H1 (cell line): ENCODE data around the gene PLCB1. TPM values are rescaled to one million over a fixed set of nuclear protein-coding genes. Genes with fewer than 3 reads are reported as not detected.

Source experiments
- CTCF ChIA-PET: fragments of 300-600 bp; sonication (Branson Sonifier 250); formaldehyde crosslinking; loops from one replicate; lab custom pipeline; 2021; ENCODE audit not compliant: partially characterized antibody; lab: Charles Lee
- POLR2A ChIA-PET: fragments of 300-600 bp; sonication (Branson Sonifier 250); formaldehyde crosslinking; loops from one replicate; lab custom pipeline; 2021; ENCODE audit warnings: inconsistent platforms; ENCODE audit not compliant: partially characterized antibody; lab: Charles Lee
- DNase-seq, 2 experiments: peaks; one replicate each; pipeline versions ENCODE4 v3.0.0 to v3.0.0-alpha.2; 2010 to 2022; ENCODE audit warnings: low spot score in 2 of 2, low read depth in 1 of 2, mixed read lengths in 1 of 2
- FAIRE-seq: peaks from 2 replicates; lab custom pipeline; 2011; peaks lifted over from hg19 to GRCh38; lab: Jason Lieb, UNC
- H2AFZ ChIP-seq: 2 replicates; pipeline ENCODE4 v1.8.1; 2012; ENCODE audit warnings: low read length, inconsistent platforms
- H2AK5ac ChIP-seq: 2 replicates; pipeline ENCODE4 v1.6.1; 2013; ENCODE audit warnings: low read depth, low read length
- H2BK120ac ChIP-seq: replicated peaks from 2 replicates; pipeline ENCODE3; 2013; ENCODE audit warnings: low read depth, low read length, inconsistent platforms
- H2BK12ac ChIP-seq: 2 replicates; pipeline ENCODE4 v1.6.1; 2013; ENCODE audit warnings: low read depth, low read length
- H2BK15ac ChIP-seq: 2 replicates; pipeline ENCODE4 v1.6.1; 2013; ENCODE audit warnings: low read length
- H2BK20ac ChIP-seq: 2 replicates; pipeline ENCODE4 v1.6.1; 2013; ENCODE audit warnings: low read length
- H2BK5ac ChIP-seq: 2 replicates; pipeline ENCODE4 v1.6.1; 2013; ENCODE audit warnings: low read depth, low read length
- H3K14ac ChIP-seq: 2 replicates; pipeline ENCODE4 v1.6.1; 2013; ENCODE audit warnings: inconsistent platforms; ENCODE audit not compliant: insufficient read length
- H3K18ac ChIP-seq: 2 replicates; pipeline ENCODE4 v1.6.1; 2013; ENCODE audit warnings: low read length; ENCODE audit errors: extremely low read depth
- H3K23ac ChIP-seq: 2 replicates; pipeline ENCODE4 v1.6.1; 2013; ENCODE audit warnings: inconsistent platforms; ENCODE audit not compliant: insufficient read length
- H3K23me2 ChIP-seq: 2 replicates; pipeline ENCODE4 v1.6.1; 2013; ENCODE audit warnings: low read depth, low read length
- H3K27ac ChIP-seq: 2 replicates; pipeline ENCODE4 v1.6.1; 2011; ENCODE audit warnings: low read depth, low read length, inconsistent platforms
- H3K27me3 ChIP-seq, 4 experiments: replicated peaks in 1 of 4; 1 replicate in 1 of 4; 2 replicates in 3 of 4; pipeline versions ENCODE4 v1.6.1 to v1.8.1; 2011 to 2013; ENCODE audit warnings: low read length in 3 of 4, mild to moderate bottlenecking in 3 of 4, inconsistent platforms in 2 of 4, mixed read lengths in 2 of 4, moderate library complexity in 1 of 4; ENCODE audit not compliant: control insufficient read depth in 3 of 4, insufficient read depth in 3 of 4; ENCODE audit errors: extremely low read depth in 1 of 4
- H3K36me3 ChIP-seq, 4 experiments: 2 replicates each; pipeline versions ENCODE4 v1.6.1 to v1.8.1; 2011 to 2013; ENCODE audit warnings: mild to moderate bottlenecking in 4 of 4, low read length in 3 of 4, moderate library complexity in 2 of 4, control low read depth in 1 of 4, inconsistent platforms in 1 of 4; ENCODE audit not compliant: insufficient read depth in 4 of 4, control insufficient read depth in 2 of 4
- H3K4ac ChIP-seq: replicated peaks from 2 replicates; pipeline ENCODE3; 2013; ENCODE audit warnings: low read length, low read depth, mixed read lengths, inconsistent platforms; ENCODE audit not compliant: insufficient read length
- H3K4me1 ChIP-seq, 4 experiments: replicated peaks in 1 of 4; 1 replicate in 1 of 4; 2 replicates in 3 of 4; pipeline versions ENCODE4 v1.6.1 to v1.8.1; 2011 to 2013; ENCODE audit warnings: low read length in 3 of 4, inconsistent platforms in 2 of 4, mixed read lengths in 1 of 4; ENCODE audit not compliant: insufficient read depth in 4 of 4, control insufficient read depth in 3 of 4
- H3K4me2 ChIP-seq, 2 experiments: 2 replicates each; pipeline versions ENCODE4 v1.6.1 to v1.8.1; 2011 to 2013; ENCODE audit warnings: low read depth in 2 of 2, low read length in 2 of 2, control low read depth in 1 of 2, inconsistent platforms in 1 of 2, mild to moderate bottlenecking in 1 of 2; ENCODE audit not compliant: insufficient read depth in 1 of 2
- H3K4me3 ChIP-seq, 4 experiments: fragments of 200-600, 300-600 bp in 1 of 4; sonication (generic), shearing (Covaris generic), sonication (Bioruptor Twin) in 1 of 4; 2 replicates each; pipeline versions ENCODE4 v1.5.1 to v1.8.1; 2011 to 2016; ENCODE audit warnings: low read length in 4 of 4, low read depth in 3 of 4, control low read depth in 2 of 4, inconsistent platforms in 2 of 4, mild to moderate bottlenecking in 2 of 4, mixed read lengths in 1 of 4, moderate library complexity in 1 of 4; ENCODE audit not compliant: insufficient read depth in 2 of 4; ENCODE audit errors: extremely low read depth in 1 of 4
- H3K56ac ChIP-seq: replicated peaks from 2 replicates; pipeline ENCODE3; 2013; ENCODE audit warnings: low read depth, mild to moderate bottlenecking, mixed read lengths, low read length, inconsistent platforms; ENCODE audit not compliant: insufficient read length
- H3K79me1 ChIP-seq: 2 replicates; pipeline ENCODE4 v1.6.1; 2013; ENCODE audit warnings: low read depth, low read length, control low read depth
- H3K79me2 ChIP-seq, 2 experiments: 2 replicates each; pipeline versions ENCODE4 v1.6.1 to v1.8.1; 2012 to 2013; ENCODE audit warnings: low read length in 2 of 2, mild to moderate bottlenecking in 2 of 2, inconsistent platforms in 1 of 2; ENCODE audit not compliant: insufficient read depth in 2 of 2, control insufficient read depth in 1 of 2
- H3K9ac ChIP-seq, 4 experiments: replicated peaks in 1 of 4; 1 replicate in 1 of 4; 2 replicates in 3 of 4; pipeline versions ENCODE4 v1.6.1 to v1.8.1; 2011 to 2013; ENCODE audit warnings: low read depth in 3 of 4, low read length in 3 of 4, control low read depth in 2 of 4, mild to moderate bottlenecking in 2 of 4, moderate library complexity in 2 of 4, inconsistent platforms in 1 of 4; ENCODE audit errors: extremely low read depth in 1 of 4
- H3K9me3 ChIP-seq, 2 experiments: 2 replicates each; pipeline versions ENCODE4 v1.6.1 to v1.8.1; 2012 to 2013; ENCODE audit warnings: mild to moderate bottlenecking in 2 of 2, moderate library complexity in 2 of 2, control low read depth in 1 of 2, inconsistent platforms in 1 of 2, low read depth in 1 of 2, low read length in 1 of 2, mixed read lengths in 1 of 2; ENCODE audit not compliant: insufficient read depth in 2 of 2
- H4K20me1 ChIP-seq, 2 experiments: replicated peaks in 1 of 2; 2 replicates each; pipeline versions ENCODE3 to v1.8.1; 2011 to 2013; ENCODE audit warnings: inconsistent platforms in 2 of 2, low read length in 2 of 2, mild to moderate bottlenecking in 1 of 2; ENCODE audit not compliant: insufficient read depth in 2 of 2, control insufficient read depth in 1 of 2
- H4K5ac ChIP-seq: 2 replicates; pipeline ENCODE4 v1.6.1; 2013; ENCODE audit warnings: low read length, low read depth, mixed read lengths, inconsistent platforms; ENCODE audit not compliant: insufficient read length
- H4K8ac ChIP-seq: 2 replicates; pipeline ENCODE4 v1.8.0; 2013; ENCODE audit warnings: mild to moderate bottlenecking, moderate library complexity, low read length, inconsistent platforms; ENCODE audit not compliant: insufficient read depth; ENCODE audit errors: extremely low read depth
- H4K91ac ChIP-seq: replicated peaks from 2 replicates; pipeline ENCODE3; 2013; ENCODE audit warnings: low read length, mixed read lengths, inconsistent platforms; ENCODE audit not compliant: insufficient read length
- CTCF ChIP-seq, 3 experiments: IDR thresholded peaks; 1 replicate in 2 of 3; 2 replicates in 1 of 3; pipeline versions ENCODE4 v1.5.1 to v1.6.1; 2011; ENCODE audit warnings: low read length in 3 of 3, mild to moderate bottlenecking in 3 of 3, inconsistent platforms in 2 of 3, low read depth in 1 of 3, moderate library complexity in 1 of 3; ENCODE audit not compliant: insufficient read depth in 1 of 3; ENCODE audit errors: control extremely low read depth in 1 of 3
- TAF7 ChIP-seq: optimal IDR thresholded peaks from 2 replicates; pipeline ENCODE3; 2011; ENCODE audit warnings: low read depth, mild to moderate bottlenecking, inconsistent platforms, low read length, moderate library complexity, borderline replicate concordance
- TBP ChIP-seq: IDR thresholded peaks from 2 replicates; pipeline ENCODE4 v1.6.1; 2011; ENCODE audit warnings: low read depth, low read length, improper control_type of control experiment
- WGBS, 2 experiments: shearing (Covaris generic) in 1 of 2; methylation state at CpG; one replicate each; pipeline versions ENCODE4 v1.1.6 to v1.1.7; 2013 to 2015; ENCODE audit warnings: low lambda C conversion rate in 2 of 2, mixed read lengths in 2 of 2, inconsistent platforms in 1 of 2, low coverage in 1 of 2, missing lambda C conversion rate in 1 of 2; ENCODE audit not compliant: insufficient replicate concordance in 2 of 2, insufficient coverage in 1 of 2, insufficient read length in 1 of 2; ENCODE audit errors: extremely low coverage in 1 of 2, missing lambda C conversion rate in 1 of 2; 5-methylcytosine and 5-hydroxymethylcytosine counted together
- polyA plus RNA-seq, 7 experiments: library from polyadenylated mRNA; depleted of rRNA in 3 of 7; stranded (reverse) in 5 of 7; unstranded in 2 of 7; fragments of >200 nt in 5 of 7; fragments of 200-250 nt in 2 of 7; gene quantifications; 1 replicate in 5 of 7; 2 replicates in 1 of 7; 4 replicates in 1 of 7; pipeline versions ENCODE4 v1.2.1 to v1.2.3, GENCODE V29; 2011 to 2013; ENCODE audit warnings: missing spikeins in 2 of 7, mixed read lengths in 2 of 7
- total RNA-seq: library from RNA; stranded (reverse); fragmentation: NEBNext Ultra II Directional; extraction: Animal tissue kit (Norgen Biotek cat#: 25700); gene quantifications from 2 replicates; pipeline ENCODE4 v1.2.1, GENCODE V29; 2021

PLCB1 gene
- total and polyA plus RNA-seq, 2 of the 8 experiments (the other 6 are each of a cell fraction or from before 2014, with no cell fraction given) = 2.6 to 9.1 TPM

DNA sequence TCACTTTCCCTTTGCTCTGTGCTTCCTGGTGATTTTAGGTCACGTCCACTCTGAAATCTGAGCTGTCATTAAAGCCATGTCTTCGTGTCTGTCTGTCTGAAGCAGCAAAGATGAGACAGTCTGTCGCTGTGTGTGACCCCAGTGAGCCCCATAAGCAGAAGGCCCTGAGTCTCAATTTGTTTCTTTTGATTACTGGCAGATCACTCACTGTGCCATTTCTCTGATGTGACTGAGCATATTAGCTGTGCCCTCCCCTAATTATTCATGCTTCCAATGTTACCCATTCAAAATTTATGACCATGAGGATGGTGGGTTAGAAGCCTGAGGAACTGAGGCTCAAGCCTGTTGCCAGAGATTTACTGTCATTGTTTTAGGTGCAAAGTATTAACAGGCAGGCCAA is 117.6 kb downstream of the PLCB1 start:
- no peak overlapping the region for H2AFZ ChIP-seq
- H3K23ac ChIP-seq = no peak overlapping the region
- no peak overlapping the region for H4K5ac ChIP-seq
- no peak overlapping the region for H2BK15ac ChIP-seq
- 88% methylated on average over 3 of the region's 3 CpGs; no CpG with 5 or more reads in 1 of the 2 experiments for WGBS, 2 experiments
- no peak overlapping the region for H4K91ac ChIP-seq
- no peaks in the 10 kb centered on the region for H3K27me3 ChIP-seq
- FAIRE-seq = no peak
- DNase-seq = no peak
- no peak overlapping the region for H2AK5ac ChIP-seq
- no peak overlapping the region for H2BK20ac ChIP-seq
- H3K4ac ChIP-seq = no peak overlapping the region
- no peak overlapping the region for H2BK12ac ChIP-seq
- H3K56ac ChIP-seq = no peak overlapping the region
- no peak overlapping the region for H4K8ac ChIP-seq
- no peaks in the 10 kb centered on the region for H3K9me3 ChIP-seq
- TF ChIP-seq CTCF (IDR thresholded peaks at IDR 0.05; ENCODE audit: control extremely low read depth in 1 of 3, insufficient read depth in 1 of 3, low read depth in 1 of 3, low read length in 3 of 3) = no peak
- TF ChIP-seq TAF7 = no peak
- no peak for TF ChIP-seq TBP
- TF ChIP-seq, all 59 proteins: peak for 0
- Histone ChIP-seq H3K9ac (no peak overlapping the region), H4K20me1 (no peaks in the 10 kb centered on the region), H3K36me3 (no peaks in the 10 kb centered on the region), H3K27ac (no peak overlapping the region), H3K79me1 (no peaks in the 10 kb centered on the region; the same call in 1 of the 2 replicates), H3K23me2 (no peaks in the 10 kb centered on the region), H3K4me3 (no peak overlapping the region), H2BK5ac (no peak overlapping the region), H3K79me2 (no peaks in the 10 kb centered on the region), H3K4me2 (no peak overlapping the region), H2BK120ac (no peak overlapping the region), H3K4me1 (no peaks in the 10 kb centered on the region), H3K18ac (no peak overlapping the region), H3K14ac (no peak overlapping the region)
- CTCF ChIA-PET = interaction anchor here (1.6 kb wide), 1 partner anchor 16 kb away, joined by 4 read pairs; no protein-coding TSS in a partner anchor
- POLR2A ChIA-PET = no interaction called here
